ENCODE data around the gene SPACA6.

Gene SPACA6

GRCh38 chr19:51697169-51697776 lies 4.1 kb downstream of the SPACA6 start:
- no peak overlapping the region for H2BK15ac ChIP-seq (ENCODE audit: low read length)
- H2AK5ac ChIP-seq (ENCODE audit: low read depth, low read length), result no peak overlapping the region
- no peak overlapping the region for H2BK12ac ChIP-seq (ENCODE audit: low read length)
- no peak overlapping the region for H4K91ac ChIP-seq (ENCODE audit: low read depth, low read length, poor library complexity)
- no peak overlapping the region for H3K4ac ChIP-seq (ENCODE audit: low read length)
- H3K4me3 ChIP-seq (ENCODE audit: low read length in 2 of 2), result peak overlapping the region in 1 of 2 donors; percentile 35
- H3K14ac ChIP-seq (ENCODE audit: low read length), result no peak overlapping the region
- no CpG with 5 or more reads among the region's 9 CpGs for WGBS, 2 donors (ENCODE audit: extremely low coverage in 2 of 2, insufficient read length in 2 of 2, insufficient replicate concordance in 1 of 2)
- no peak overlapping the region for H3K23ac ChIP-seq (ENCODE audit: low read depth, low read length, poor library complexity)
- no peak overlapping the region for H2BK120ac ChIP-seq (ENCODE audit: low read depth, low read length)
- H3K27me3 ChIP-seq (ENCODE audit: control insufficient read depth in 3 of 3, insufficient read depth in 3 of 3, low read depth in 1 of 3, low read length in 3 of 3), result peaks cover 0 to 7% (median 0%) of the 10 kb centered on the region in 3 experiments
- no peak overlapping the region for H2AFZ ChIP-seq (ENCODE audit: low read length)
- H3K9me3 ChIP-seq (replicated peaks in 1 of 2; ENCODE audit: control insufficient read depth in 2 of 2, insufficient read depth in 1 of 2, low read depth in 1 of 2, low read length in 2 of 2), result no peaks in the 10 kb centered on the region
- H3K27ac ChIP-seq (replicated peaks; ENCODE audit: low read length), result no peak overlapping the region
- no peak overlapping the region for H4K8ac ChIP-seq (ENCODE audit: low read depth, low read length)
- H3K9ac ChIP-seq (ENCODE audit: low read depth, low read length, poor library complexity), result no peak overlapping the region
- no peaks in the 10 kb centered on the region for H3K79me1 ChIP-seq (ENCODE audit: low read depth, low read length)
- H3K4me2 ChIP-seq (ENCODE audit: insufficient read depth, low read length, poor library complexity, severe bottlenecking), result no peak overlapping the region
- no peak for DNase-seq (ENCODE audit: low spot score)
- H2BK5ac ChIP-seq (ENCODE audit: low read length), result no peak overlapping the region
- peaks cover 0 to 58% of the 10 kb centered on the region in 2 donors for H3K36me3 ChIP-seq (replicated peaks in 1 of 2; ENCODE audit: control insufficient read depth in 2 of 2, insufficient read depth in 2 of 2, low read length in 2 of 2)
- no peaks in the 10 kb centered on the region for H3K4me1 ChIP-seq (ENCODE audit: control insufficient read depth in 2 of 2, insufficient read depth in 1 of 2, low read depth in 1 of 2, low read length in 2 of 2)
- no peak overlapping the region for H3K18ac ChIP-seq (ENCODE audit: low read length)

- no CpG with 5 or more reads among the region's 5 CpGs for WGBS, 2 donors (ENCODE audit: extremely low coverage in 2 of 2, insufficient read length in 2 of 2, insufficient replicate concordance in 1 of 2)
- no peak overlapping the region for H2BK120ac ChIP-seq (ENCODE audit: low read depth, low read length)
- H2AFZ ChIP-seq (ENCODE audit: low read length), result no peak overlapping the region
- H3K4ac ChIP-seq (ENCODE audit: low read length), result no peak overlapping the region
- no peak for DNase-seq (ENCODE audit: low spot score)
- no peak overlapping the region for H3K4me2 ChIP-seq (ENCODE audit: insufficient read depth, low read length, poor library complexity, severe bottlenecking)
- no peak overlapping the region for H3K4me3 ChIP-seq (ENCODE audit: low read length in 2 of 2)
- H3K36me3 ChIP-seq (replicated peaks in 1 of 2; ENCODE audit: control insufficient read depth in 2 of 2, insufficient read depth in 2 of 2, low read length in 2 of 2), result peaks cover 0 to 58% of the 10 kb centered on the region in 2 donors
- no peak overlapping the region for H2BK12ac ChIP-seq (ENCODE audit: low read length)
- H3K14ac ChIP-seq (ENCODE audit: low read length), result no peak overlapping the region
- no peak overlapping the region for H4K8ac ChIP-seq (ENCODE audit: low read depth, low read length)
- no peak overlapping the region for H3K18ac ChIP-seq (ENCODE audit: low read length)
- H3K27me3 ChIP-seq (ENCODE audit: control insufficient read depth in 3 of 3, insufficient read depth in 3 of 3, low read depth in 1 of 3, low read length in 3 of 3), result peaks cover 0 to 17% (median 0%) of the 10 kb centered on the region in 3 experiments
- H2BK5ac ChIP-seq (ENCODE audit: low read length), result no peak overlapping the region
- no peaks in the 10 kb centered on the region for H3K9me3 ChIP-seq (replicated peaks in 1 of 2; ENCODE audit: control insufficient read depth in 2 of 2, insufficient read depth in 1 of 2, low read depth in 1 of 2, low read length in 2 of 2)
- no peak overlapping the region for H4K91ac ChIP-seq (ENCODE audit: low read depth, low read length, poor library complexity)
- peaks cover 0 to 10% of the 10 kb centered on the region in 2 donors for H3K4me1 ChIP-seq (ENCODE audit: control insufficient read depth in 2 of 2, insufficient read depth in 1 of 2, low read depth in 1 of 2, low read length in 2 of 2)
- H3K9ac ChIP-seq (ENCODE audit: low read depth, low read length, poor library complexity), result no peak overlapping the region
- no peak overlapping the region for H2BK15ac ChIP-seq (ENCODE audit: low read length)
- no peak overlapping the region for H2AK5ac ChIP-seq (ENCODE audit: low read depth, low read length)
- H3K27ac ChIP-seq (replicated peaks; ENCODE audit: low read length), result no peak overlapping the region
- H3K79me1 ChIP-seq (ENCODE audit: low read depth, low read length), result no peaks in the 10 kb centered on the region
- no peak overlapping the region for H3K23ac ChIP-seq (ENCODE audit: low read depth, low read length, poor library complexity)
Measured at GRCh38 chr19:51698296-51698695, 5.2 kb downstream of the SPACA6 start.

- Histone ChIP-seq H3K9me3 (replicated peaks in 1 of 2; ENCODE audit: control insufficient read depth in 2 of 2, insufficient read depth in 1 of 2, low read depth in 1 of 2, low read length in 2 of 2) (no peaks in the 10 kb centered on the region), H3K4me2 (ENCODE audit: insufficient read depth, low read length, poor library complexity, severe bottlenecking) (no peak overlapping the region), H3K14ac (ENCODE audit: low read length) (no peak overlapping the region), H3K4ac (ENCODE audit: low read length) (no peak overlapping the region), H2AFZ (ENCODE audit: low read length) (no peak overlapping the region), H3K4me3 (ENCODE audit: low read length in 2 of 2) (no peak overlapping the region), H2BK120ac (ENCODE audit: low read depth, low read length) (no peak overlapping the region), H2BK5ac (ENCODE audit: low read length) (no peak overlapping the region), H3K27ac (replicated peaks; ENCODE audit: low read length) (no peak overlapping the region), H3K36me3 (replicated peaks in 1 of 2; ENCODE audit: control insufficient read depth in 2 of 2, insufficient read depth in 2 of 2, low read length in 2 of 2) (peaks cover 0 to 53% of the 10 kb centered on the region in 2 donors), H3K27me3 (ENCODE audit: control insufficient read depth in 3 of 3, insufficient read depth in 3 of 3, low read depth in 1 of 3, low read length in 3 of 3) (peaks cover 0 to 20% (median 0%) of the 10 kb centered on the region in 3 experiments), H3K9ac (ENCODE audit: low read depth, low read length, poor library complexity) (no peak overlapping the region), H2BK12ac (ENCODE audit: low read length) (no peak overlapping the region), H3K18ac (ENCODE audit: low read length) (no peak overlapping the region), H4K8ac (ENCODE audit: low read depth, low read length) (no peak overlapping the region), H2AK5ac (ENCODE audit: low read depth, low read length) (no peak overlapping the region), H3K4me1 (ENCODE audit: control insufficient read depth in 2 of 2, insufficient read depth in 1 of 2, low read depth in 1 of 2, low read length in 2 of 2) (peaks cover 0 to 10% of the 10 kb centered on the region in 2 donors), H2BK15ac (ENCODE audit: low read length) (no peak overlapping the region), H4K91ac (ENCODE audit: low read depth, low read length, poor library complexity) (no peak overlapping the region), H3K79me1 (ENCODE audit: low read depth, low read length) (no peaks in the 10 kb centered on the region), H3K23ac (ENCODE audit: low read depth, low read length, poor library complexity) (no peak overlapping the region)
- WGBS, 2 donors (ENCODE audit: extremely low coverage in 2 of 2, insufficient read length in 2 of 2, insufficient replicate concordance in 1 of 2), result no CpG with 5 or more reads among the region's 5 CpGs
- no peak for DNase-seq (ENCODE audit: low spot score)
Measured at GRCh38 chr19:51699170-51699569, 6.0 kb downstream of the SPACA6 start.

- Histone ChIP-seq H4K91ac (ENCODE audit: low read depth, low read length, poor library complexity) (no peak overlapping the region), H3K4me3 (ENCODE audit: low read length in 2 of 2) (no peak overlapping the region), H2BK5ac (ENCODE audit: low read length) (no peak overlapping the region), H3K23ac (ENCODE audit: low read depth, low read length, poor library complexity) (no peak overlapping the region), H4K8ac (ENCODE audit: low read depth, low read length) (no peak overlapping the region), H3K14ac (ENCODE audit: low read length) (no peak overlapping the region), H2BK120ac (ENCODE audit: low read depth, low read length) (no peak overlapping the region), H2AK5ac (ENCODE audit: low read depth, low read length) (no peak overlapping the region), H3K9me3 (replicated peaks in 1 of 2; ENCODE audit: control insufficient read depth in 2 of 2, insufficient read depth in 1 of 2, low read depth in 1 of 2, low read length in 2 of 2) (no peaks in the 10 kb centered on the region), H2AFZ (ENCODE audit: low read length) (no peak overlapping the region), H2BK12ac (ENCODE audit: low read length) (no peak overlapping the region), H3K18ac (ENCODE audit: low read length) (no peak overlapping the region), H3K36me3 (replicated peaks in 1 of 2; ENCODE audit: control insufficient read depth in 2 of 2, insufficient read depth in 2 of 2, low read length in 2 of 2) (peaks cover 2 to 50% of the 10 kb centered on the region in 2 donors), H3K4ac (ENCODE audit: low read length) (no peak overlapping the region), H3K27ac (replicated peaks; ENCODE audit: low read length) (no peak overlapping the region), H3K79me1 (ENCODE audit: low read depth, low read length) (no peaks in the 10 kb centered on the region), H3K9ac (ENCODE audit: low read depth, low read length, poor library complexity) (no peak overlapping the region), H3K27me3 (ENCODE audit: control insufficient read depth in 3 of 3, insufficient read depth in 3 of 3, low read depth in 1 of 3, low read length in 3 of 3) (peaks cover 0 to 20% (median 0%) of the 10 kb centered on the region in 3 experiments), H2BK15ac (ENCODE audit: low read length) (no peak overlapping the region), H3K4me1 (ENCODE audit: control insufficient read depth in 2 of 2, insufficient read depth in 1 of 2, low read depth in 1 of 2, low read length in 2 of 2) (peaks cover 0 to 10% of the 10 kb centered on the region in 2 donors), H3K4me2 (ENCODE audit: insufficient read depth, low read length, poor library complexity, severe bottlenecking) (no peak overlapping the region)
- no CpG with 5 or more reads among the region's 12 CpGs for WGBS, 2 donors (ENCODE audit: extremely low coverage in 2 of 2, insufficient read length in 2 of 2, insufficient replicate concordance in 1 of 2)
- DNase-seq (ENCODE audit: low spot score), result no peak
Measured at GRCh38 chr19:51701468-51702100, 8.5 kb downstream of the SPACA6 start.

Data from neuronal stem cell (in vitro differentiated cells).